SJCRH30 (cell line): ENCODE data around the gene PRADC1. TPM values are rescaled to one million over a fixed set of nuclear protein-coding genes. Genes with fewer than 3 reads are reported as not detected.
A peak's percentile ranks its signal among the peaks of the same experiment; 100 is the strongest.

Source experiments
- DNase-seq, 2 experiments: peaks; one replicate each; pipeline ENCODE4 v3.0.0-alpha.2; 2015 to 2020
- H3K27ac ChIP-seq: fragments of 250-450 bp; sonication (Bioruptor Pico); 2 replicates; pipeline ENCODE4 v1.5.1; 2020; ENCODE audit warnings: mild to moderate bottlenecking, moderate library complexity
- H3K27me3 ChIP-seq: fragments of 250-450 bp; sonication (Bioruptor Pico); 2 replicates; pipeline ENCODE4 v1.5.1; 2020; ENCODE audit warnings: mild to moderate bottlenecking, moderate library complexity
- H3K36me3 ChIP-seq: fragments of 250-450 bp; sonication (Bioruptor Pico); 2 replicates; pipeline ENCODE4 v1.5.1; 2020; ENCODE audit warnings: mild to moderate bottlenecking, moderate library complexity
- H3K4me1 ChIP-seq: fragments of 250-450 bp; sonication (Bioruptor Pico); 2 replicates; pipeline ENCODE4 v1.5.1; 2020; ENCODE audit warnings: mild to moderate bottlenecking, moderate library complexity
- H3K4me3 ChIP-seq: fragments of 250-450 bp; sonication (Bioruptor Pico); 2 replicates; pipeline ENCODE4 v1.5.1; 2020; ENCODE audit warnings: mild to moderate bottlenecking, moderate library complexity
- H3K9me3 ChIP-seq: fragments of 250-450 bp; sonication (Bioruptor Pico); replicated peaks from 2 replicates; pipeline ENCODE4 v1.5.1; 2020; ENCODE audit warnings: mild to moderate bottlenecking, moderate library complexity
- total RNA-seq: library from RNA; depleted of rRNA; stranded (reverse); fragments of >200 nt; shearing (Covaris generic); gene quantifications from 2 replicates; pipeline ENCODE4 v1.2.3, GENCODE V29; 2014; rRNA removed

PRADC1 gene
- 28.9 and 42.0 TPM in 2 replicates for total RNA-seq

GRCh38 chr2:73233154-73233931, at the start of gene PRADC1:
TSS of gene PRADC1 (minus strand) at chr2:73233239. CDS start at chr2:73233160, 79 bp downstream.
- DNase-seq: peak; percentile 100
- Histone ChIP-seq H3K27me3 (no peaks in the 10 kb centered on the region), H3K9me3 (no peaks in the 10 kb centered on the region)

GRCh38 chr2:73281244-73281643, 48.2 kb upstream of the PRADC1 start:
- no peak overlapping the region for H3K4me3 ChIP-seq
- H3K36me3 ChIP-seq: peaks cover 2% of the 10 kb centered on the region; the same call in 1 of the 2 replicates
- H3K27me3 ChIP-seq: no peaks in the 10 kb centered on the region
- DNase-seq: no peak
- H3K4me1 ChIP-seq: no peaks in the 10 kb centered on the region
- no peak overlapping the region for H3K27ac ChIP-seq
- H3K9me3 ChIP-seq: no peaks in the 10 kb centered on the region

More at GRCh38 chr2:73233154-73233931, at the start of gene PRADC1:
- H3K4me1 ChIP-seq: peaks cover 6% of the 10 kb centered on the region; the same call in 1 of the 2 replicates
- H3K27ac ChIP-seq: peak within 1 kb of the TSS; percentile 91
- H3K36me3 ChIP-seq: peaks cover 16% of the 10 kb centered on the region
- peak within 1 kb of the TSS; percentile 89 for H3K4me3 ChIP-seq

GRCh38 chr2:73279852-73280251, 46.8 kb upstream of the PRADC1 start:
- no peak for DNase-seq
- no peak overlapping the region for H3K27ac ChIP-seq
- no peaks in the 10 kb centered on the region for H3K27me3 ChIP-seq
- H3K9me3 ChIP-seq: no peaks in the 10 kb centered on the region
- peaks cover 2% of the 10 kb centered on the region; the same call in 1 of the 2 replicates for H3K36me3 ChIP-seq
- no peaks in the 10 kb centered on the region for H3K4me1 ChIP-seq
- H3K4me3 ChIP-seq: no peak overlapping the region

GRCh38 chr2:73272270-73272669, 39.2 kb upstream of the PRADC1 start:
- no peaks in the 10 kb centered on the region for H3K27me3 ChIP-seq
- H3K9me3 ChIP-seq: no peaks in the 10 kb centered on the region
- no peak overlapping the region for H3K4me3 ChIP-seq
- peaks cover 5% of the 10 kb centered on the region for H3K36me3 ChIP-seq
- no peak overlapping the region for H3K27ac ChIP-seq
- no peaks in the 10 kb centered on the region for H3K4me1 ChIP-seq
- DNase-seq: no peak

- peaks cover 3% of the 10 kb centered on the region; the same call in 1 of the 2 replicates for H3K4me1 ChIP-seq
- no peak overlapping the region for H3K4me3 ChIP-seq
- peaks cover 5% of the 10 kb centered on the region for H3K36me3 ChIP-seq
- DNase-seq: no peak
- H3K27ac ChIP-seq: no peak overlapping the region
- H3K9me3 ChIP-seq: no peaks in the 10 kb centered on the region
- no peaks in the 10 kb centered on the region for H3K27me3 ChIP-seq
Observed at GRCh38 chr2:73269686-73270465, 36.8 kb upstream of the PRADC1 start.

- Histone ChIP-seq H3K9me3 (no peaks in the 10 kb centered on the region), H3K4me3 (no peak overlapping the region), H3K36me3 (peaks cover 5% of the 10 kb centered on the region), H3K27ac (no peak overlapping the region), H3K4me1 (peaks cover 3% of the 10 kb centered on the region; the same call in 1 of the 2 replicates), H3K27me3 (no peaks in the 10 kb centered on the region)
- DNase-seq: no peak
Observed at GRCh38 chr2:73268830-73269685, 36.0 kb upstream of the PRADC1 start.

- no peak overlapping the region for H3K4me3 ChIP-seq
- H3K27me3 ChIP-seq: no peaks in the 10 kb centered on the region
- no peak overlapping the region for H3K27ac ChIP-seq
- peaks cover 5% of the 10 kb centered on the region for H3K36me3 ChIP-seq
- peaks cover 3% of the 10 kb centered on the region; the same call in 1 of the 2 replicates for H3K4me1 ChIP-seq
- no peak for DNase-seq
- H3K9me3 ChIP-seq: no peaks in the 10 kb centered on the region
Observed at GRCh38 chr2:73268366-73268829, 35.4 kb upstream of the PRADC1 start.

- no peak overlapping the region for H3K4me3 ChIP-seq
- H3K27ac ChIP-seq: no peak overlapping the region; the same call in 1 of the 2 replicates
- H3K27me3 ChIP-seq: no peaks in the 10 kb centered on the region
- DNase-seq: no peak
- H3K4me1 ChIP-seq: peaks cover 3% of the 10 kb centered on the region; the same call in 1 of the 2 replicates
- no peaks in the 10 kb centered on the region for H3K9me3 ChIP-seq
- peaks cover 5% of the 10 kb centered on the region for H3K36me3 ChIP-seq
Observed at GRCh38 chr2:73267008-73267407, 34.0 kb upstream of the PRADC1 start.

- Histone ChIP-seq H3K9me3 (no peaks in the 10 kb centered on the region), H3K27ac (peak overlapping the region; percentile 22; the same call in 1 of the 2 replicates), H3K4me3 (no peak overlapping the region; the same call in 1 of the 2 replicates), H3K4me1 (peaks cover 3% of the 10 kb centered on the region; the same call in 1 of the 2 replicates), H3K27me3 (no peaks in the 10 kb centered on the region), H3K36me3 (peaks cover 5% of the 10 kb centered on the region)
- DNase-seq: peak; percentile 43 to 54
Observed at GRCh38 chr2:73266061-73266901, 33.2 kb upstream of the PRADC1 start.

- Histone ChIP-seq H3K27me3 (no peaks in the 10 kb centered on the region), H3K27ac (no peak overlapping the region), H3K36me3 (peaks cover 5% of the 10 kb centered on the region), H3K9me3 (no peaks in the 10 kb centered on the region), H3K4me1 (peaks cover 3% of the 10 kb centered on the region; the same call in 1 of the 2 replicates), H3K4me3 (no peak overlapping the region)
- no peak for DNase-seq
Observed at GRCh38 chr2:73265298-73266060, 32.4 kb upstream of the PRADC1 start.

GRCh38 chr2:73264783-73265182, 31.7 kb upstream of the PRADC1 start:
- no peak overlapping the region for H3K4me3 ChIP-seq
- no peak overlapping the region for H3K27ac ChIP-seq
- no peaks in the 10 kb centered on the region for H3K27me3 ChIP-seq
- peaks cover 3% of the 10 kb centered on the region; the same call in 1 of the 2 replicates for H3K4me1 ChIP-seq
- no peaks in the 10 kb centered on the region for H3K9me3 ChIP-seq
- DNase-seq: no peak
- peaks cover 8% of the 10 kb centered on the region for H3K36me3 ChIP-seq

- Histone ChIP-seq H3K4me3 (no peak overlapping the region), H3K27ac (no peak overlapping the region), H3K36me3 (peaks cover 8% of the 10 kb centered on the region), H3K4me1 (peaks cover 3% of the 10 kb centered on the region; the same call in 1 of the 2 replicates), H3K9me3 (no peaks in the 10 kb centered on the region), H3K27me3 (no peaks in the 10 kb centered on the region)
- no peak for DNase-seq
Observed at GRCh38 chr2:73264332-73264606, 31.2 kb upstream of the PRADC1 start.
